NT2/D1 (cell line): Measurements from ENCODE around the gene CTNNA3.

ENCODE experiments used
- DNase-seq: peaks from one replicate; pipeline ENCODE4 v3.0.0-alpha.2; 2011; ENCODE audit warnings: low read depth, low spot score
- H3K27me3 ChIP-seq: 2 replicates; pipeline ENCODE4 v1.6.0; 2011; ENCODE audit warnings: mild to moderate bottlenecking; ENCODE audit not compliant: insufficient read length, insufficient read depth
- H3K36me3 ChIP-seq: 2 replicates; pipeline ENCODE4 v1.6.1; 2011; ENCODE audit warnings: mild to moderate bottlenecking, low read length, mixed read lengths; ENCODE audit not compliant: insufficient read depth, insufficient read length
- H3K4me1 ChIP-seq: 2 replicates; pipeline ENCODE4 v1.5.1; 2011; ENCODE audit not compliant: insufficient read depth, insufficient read length
- H3K4me3 ChIP-seq: 2 replicates; pipeline ENCODE4 v1.5.1; 2011; ENCODE audit warnings: low read depth; ENCODE audit not compliant: insufficient read length
- H3K9ac ChIP-seq: 2 replicates; pipeline ENCODE4 v1.6.0; 2011; ENCODE audit warnings: low read depth; ENCODE audit not compliant: insufficient read length
- H3K9me3 ChIP-seq: 2 replicates; pipeline ENCODE4 v1.5.1; 2011; ENCODE audit warnings: mild to moderate bottlenecking, low read length; ENCODE audit not compliant: insufficient read depth
- SUZ12 ChIP-seq: IDR thresholded peaks from 2 replicates; pipeline ENCODE4 v1.6.1; 2011; ENCODE audit not compliant: insufficient read length, insufficient read depth; ENCODE audit errors: extremely low read depth
- YY1 ChIP-seq: IDR thresholded peaks from 2 replicates; pipeline ENCODE4 v1.6.1; 2011; ENCODE audit not compliant: insufficient read length, insufficient read depth
- ZNF274 ChIP-seq: IDR thresholded peaks from 2 replicates; pipeline ENCODE4 v1.6.1; 2011; ENCODE audit warnings: mild to moderate bottlenecking, low read depth, low read length

Gene CTNNA3

GRCh38 chr10:67140641-67141040 lies 555.4 kb downstream of the CTNNA3 start:
- no peak for DNase-seq
- no peak overlapping the region for H3K9ac ChIP-seq

GRCh38 chr10:67127441-67127840 lies 568.6 kb downstream of the CTNNA3 start:
- Histone ChIP-seq H3K4me1 (no peaks in the 10 kb centered on the region), H3K27me3 (no peaks in the 10 kb centered on the region), H3K9me3 (no peaks in the 10 kb centered on the region), H3K36me3 (no peaks in the 10 kb centered on the region), H3K9ac (no peak overlapping the region), H3K4me3 (no peak overlapping the region)
- no peak for TF ChIP-seq YY1
- no peak for TF ChIP-seq ZNF274
- no peak for TF ChIP-seq SUZ12
- DNase-seq, result no peak

More at GRCh38 chr10:67140641-67141040, 555.4 kb downstream of the CTNNA3 start:
- Histone ChIP-seq H3K4me1 (no peaks in the 10 kb centered on the region), H3K27me3 (no peaks in the 10 kb centered on the region), H3K4me3 (no peak overlapping the region), H3K9me3 (no peaks in the 10 kb centered on the region), H3K36me3 (no peaks in the 10 kb centered on the region)
- TF ChIP-seq SUZ12, result no peak
- no peak for TF ChIP-seq ZNF274
- TF ChIP-seq YY1, result no peak

GRCh38 chr10:67119651-67120050 lies 576.3 kb downstream of the CTNNA3 start:
- H3K9ac ChIP-seq, result no peak overlapping the region
- no peaks in the 10 kb centered on the region for H3K27me3 ChIP-seq
- DNase-seq, result no peak
- no peaks in the 10 kb centered on the region for H3K9me3 ChIP-seq
- H3K4me3 ChIP-seq, result no peak overlapping the region
- no peaks in the 10 kb centered on the region for H3K36me3 ChIP-seq
- TF ChIP-seq YY1 (no peak), ZNF274 (no peak), SUZ12 (no peak)
- H3K4me1 ChIP-seq, result no peaks in the 10 kb centered on the region

- H3K9me3 ChIP-seq, result no peaks in the 10 kb centered on the region
- TF ChIP-seq SUZ12 (no peak), ZNF274 (no peak), YY1 (no peak)
- no peak for DNase-seq
- H3K27me3 ChIP-seq, result no peaks in the 10 kb centered on the region
- no peaks in the 10 kb centered on the region for H3K4me1 ChIP-seq
- H3K9ac ChIP-seq, result no peak overlapping the region
- no peaks in the 10 kb centered on the region for H3K36me3 ChIP-seq
- no peak overlapping the region for H3K4me3 ChIP-seq
Observed at GRCh38 chr10:67115972-67116371, 580.0 kb downstream of the CTNNA3 start.

- Histone ChIP-seq H3K27me3 (no peaks in the 10 kb centered on the region), H3K9ac (no peak overlapping the region), H3K4me3 (no peak overlapping the region), H3K4me1 (no peaks in the 10 kb centered on the region), H3K9me3 (no peaks in the 10 kb centered on the region), H3K36me3 (no peaks in the 10 kb centered on the region)
- no peak for DNase-seq
- TF ChIP-seq YY1 (no peak), ZNF274 (no peak), SUZ12 (no peak)
Observed at GRCh38 chr10:67114945-67115344, 581.0 kb downstream of the CTNNA3 start.

GRCh38 chr10:67112765-67113164 lies 583.2 kb downstream of the CTNNA3 start:
- no peak for DNase-seq
- H3K27me3 ChIP-seq, result no peaks in the 10 kb centered on the region
- no peak overlapping the region for H3K4me3 ChIP-seq
- no peak overlapping the region for H3K9ac ChIP-seq
- no peaks in the 10 kb centered on the region for H3K4me1 ChIP-seq
- TF ChIP-seq ZNF274 (no peak), SUZ12 (no peak), YY1 (no peak)
- H3K36me3 ChIP-seq, result no peaks in the 10 kb centered on the region
- H3K9me3 ChIP-seq, result no peaks in the 10 kb centered on the region

- no peak for DNase-seq
- no peaks in the 10 kb centered on the region for H3K27me3 ChIP-seq
- H3K36me3 ChIP-seq, result no peaks in the 10 kb centered on the region
- no peak overlapping the region for H3K9ac ChIP-seq
- no peaks in the 10 kb centered on the region for H3K9me3 ChIP-seq
- no peak overlapping the region for H3K4me3 ChIP-seq
- no peaks in the 10 kb centered on the region for H3K4me1 ChIP-seq
- TF ChIP-seq SUZ12, result no peak
- TF ChIP-seq ZNF274, result no peak
- TF ChIP-seq YY1, result no peak
Observed at GRCh38 chr10:67110286-67110685, 585.7 kb downstream of the CTNNA3 start.

- H3K9me3 ChIP-seq, result no peaks in the 10 kb centered on the region
- H3K9ac ChIP-seq, result no peak overlapping the region
- TF ChIP-seq ZNF274 (no peak), YY1 (no peak), SUZ12 (no peak)
- DNase-seq, result no peak
- no peak overlapping the region for H3K4me3 ChIP-seq
- no peaks in the 10 kb centered on the region for H3K36me3 ChIP-seq
- H3K4me1 ChIP-seq, result no peaks in the 10 kb centered on the region
- H3K27me3 ChIP-seq, result no peaks in the 10 kb centered on the region
Observed at GRCh38 chr10:67107670-67108069, 588.3 kb downstream of the CTNNA3 start.
